ENCODE data around the gene RPL28. TPM values are rescaled to one million over a fixed set of nuclear protein-coding genes. Genes with fewer than 3 reads are reported as not detected.

RPL28 gene
- total RNA-seq, 1 donor from 2014 or later = 1,343 TPM

GRCh38 chr19:55383279-55384130 lies 2.2 kb upstream of the RPL28 start:
- peak; percentile 47 for ATAC-seq
- H3K27me3 ChIP-seq = no peaks in the 10 kb centered on the region
- no peaks in the 10 kb centered on the region for H3K9me3 ChIP-seq
- H3K4me1 ChIP-seq = peaks cover 33% of the 10 kb centered on the region
- H3K4me3 ChIP-seq = peak overlapping the region; percentile 96
- DNase-seq = peak; percentile 87
- H3K36me3 ChIP-seq = peaks cover 18% of the 10 kb centered on the region
- peak overlapping the region; percentile 93 for H3K27ac ChIP-seq
- TF ChIP-seq CTCF (IDR thresholded peaks at IDR 0.05) = no peak
- intact Hi-C loops (cut with DNase I) = no loop called here

GRCh38 chr19:55384131-55384919 lies 1.4 kb upstream of the RPL28 start, which contains the start of gene TMEM238:
TSS of gene TMEM238 (minus strand) at chr19:55384292. CDS start at chr19:55384259, 33 bp downstream.
- ATAC-seq (peak; percentile 53), DNase-seq (peak; percentile 90)
- intact Hi-C loops (cut with DNase I) = no loop called here
- TF ChIP-seq CTCF (IDR thresholded peaks at IDR 0.05) = no peak
- Histone ChIP-seq H3K36me3 (peaks cover 24% of the 10 kb centered on the region), H3K27ac (peak within 1 kb of the TSS; percentile 93), H3K4me3 (peak within 1 kb of the TSS; percentile 96), H3K27me3 (no peaks in the 10 kb centered on the region), H3K9me3 (no peaks in the 10 kb centered on the region), H3K4me1 (peaks cover 38% of the 10 kb centered on the region)

- peaks cover 38% of the 10 kb centered on the region for H3K4me1 ChIP-seq
- peak overlapping the region; percentile 96 for H3K4me3 ChIP-seq
- H3K27me3 ChIP-seq = no peaks in the 10 kb centered on the region
- no peaks in the 10 kb centered on the region for H3K9me3 ChIP-seq
- H3K27ac ChIP-seq = peak overlapping the region; percentile 93
- peak; percentile 97 for DNase-seq
- ATAC-seq = peak; percentile 83
- H3K36me3 ChIP-seq = peaks cover 26% of the 10 kb centered on the region
- no peak for TF ChIP-seq CTCF (IDR thresholded peaks at IDR 0.05)
- intact Hi-C loops (cut with DNase I) = no loop called here
Observed at GRCh38 chr19:55384920-55385723, 610 bp upstream of the RPL28 start.

- intact Hi-C loops (cut with DNase I) = no loop called here
- no peak for ATAC-seq
- no peak for TF ChIP-seq CTCF (IDR thresholded peaks at IDR 0.05)
- Histone ChIP-seq H3K27me3 (no peaks in the 10 kb centered on the region), H3K36me3 (peaks cover 37% of the 10 kb centered on the region), H3K4me1 (peaks cover 38% of the 10 kb centered on the region), H3K9me3 (no peaks in the 10 kb centered on the region), H3K27ac (peak overlapping the region; percentile 93), H3K4me3 (peak overlapping the region; percentile 96)
- no peak for DNase-seq
Observed at GRCh38 chr19:55386493-55386971, 800 bp downstream of the RPL28 start.
